Measurements from ENCODE around the gene PPIL6. TPM values are rescaled to one million over a fixed set of nuclear protein-coding genes. Genes with fewer than 3 reads are reported as not detected.
A peak's percentile ranks its signal among the peaks of the same experiment; 100 is the strongest.

Gene PPIL6
- total RNA-seq, 2 donors from 2014 or later = 6.9 to 9.1 TPM

DNA sequence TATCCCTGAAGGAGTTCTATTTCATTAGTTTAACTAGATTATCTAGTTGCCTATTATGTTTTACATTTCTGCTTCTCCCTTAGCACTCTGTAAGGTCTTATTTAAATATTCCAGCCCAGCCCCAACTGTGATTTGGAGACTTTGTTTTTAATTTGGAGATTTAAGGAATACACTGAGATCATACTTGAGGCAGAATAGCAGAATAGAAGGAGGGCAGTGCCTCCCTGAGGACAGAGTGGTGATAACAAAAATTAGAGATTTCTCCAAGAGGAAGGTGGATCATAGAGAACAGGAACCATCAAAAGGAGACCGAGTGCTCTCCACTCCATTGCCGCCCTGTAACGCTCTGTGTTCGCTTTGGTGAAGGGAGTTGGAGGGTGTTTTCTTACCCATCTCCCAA, 43.4 kb downstream of the PPIL6 start:
- Histone ChIP-seq H3K36me3 (no peaks in the 10 kb centered on the region), H3K27ac (no peak overlapping the region), H3K4me3 (no peak overlapping the region), H3K4me1 (no peaks in the 10 kb centered on the region), H3K9me3 (no peaks in the 10 kb centered on the region), H3K27me3 (no peaks in the 10 kb centered on the region)
- DNase-seq (ENCODE audit: low spot score) = no peak
- TF ChIP-seq, protein P1, sequence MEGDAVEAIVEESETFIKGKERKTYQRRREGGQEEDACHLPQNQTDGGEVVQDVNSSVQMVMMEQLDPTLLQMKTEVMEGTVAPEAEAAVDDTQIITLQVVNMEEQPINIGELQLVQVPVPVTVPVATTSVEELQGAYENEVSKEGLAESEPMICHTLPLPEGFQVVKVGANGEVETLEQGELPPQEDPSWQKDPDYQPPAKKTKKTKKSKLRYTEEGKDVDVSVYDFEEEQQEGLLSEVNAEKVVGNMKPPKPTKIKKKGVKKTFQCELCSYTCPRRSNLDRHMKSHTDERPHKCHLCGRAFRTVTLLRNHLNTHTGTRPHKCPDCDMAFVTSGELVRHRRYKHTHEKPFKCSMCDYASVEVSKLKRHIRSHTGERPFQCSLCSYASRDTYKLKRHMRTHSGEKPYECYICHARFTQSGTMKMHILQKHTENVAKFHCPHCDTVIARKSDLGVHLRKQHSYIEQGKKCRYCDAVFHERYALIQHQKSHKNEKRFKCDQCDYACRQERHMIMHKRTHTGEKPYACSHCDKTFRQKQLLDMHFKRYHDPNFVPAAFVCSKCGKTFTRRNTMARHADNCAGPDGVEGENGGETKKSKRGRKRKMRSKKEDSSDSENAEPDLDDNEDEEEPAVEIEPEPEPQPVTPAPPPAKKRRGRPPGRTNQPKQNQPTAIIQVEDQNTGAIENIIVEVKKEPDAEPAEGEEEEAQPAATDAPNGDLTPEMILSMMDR (IDR thresholded peaks at IDR 0.05) = peak in 1 of 2 donors; percentile 35

- DNase-seq (ENCODE audit: low spot score) = no peak
- Histone ChIP-seq H3K9me3 (no peaks in the 10 kb centered on the region), H3K4me3 (no peak overlapping the region), H3K27me3 (no peaks in the 10 kb centered on the region), H3K27ac (no peak overlapping the region), H3K36me3 (no peaks in the 10 kb centered on the region), H3K4me1 (no peaks in the 10 kb centered on the region)
- TF ChIP-seq, protein P1 (IDR thresholded peaks at IDR 0.05) = no peak
These were observed 44.2 kb downstream of the PPIL6 start for GRCh38 chr6:109396046-109396718.

- TF ChIP-seq, protein P1 (IDR thresholded peaks at IDR 0.05) = no peak
- H3K27ac ChIP-seq = no peak overlapping the region
These were observed 46.5 kb downstream of the PPIL6 start for GRCh38 chr6:109393886-109394281.

GRCh38 chr6:109393157-109393885, 47.1 kb downstream of the PPIL6 start:
- no peaks in the 10 kb centered on the region for H3K4me1 ChIP-seq
- H3K9me3 ChIP-seq = no peaks in the 10 kb centered on the region
- TF ChIP-seq, protein P1 (IDR thresholded peaks at IDR 0.05) = no peak
- no peaks in the 10 kb centered on the region for H3K36me3 ChIP-seq
- H3K4me3 ChIP-seq = no peak overlapping the region
- no peak overlapping the region for H3K27ac ChIP-seq
- DNase-seq (ENCODE audit: low spot score) = no peak
- no peaks in the 10 kb centered on the region for H3K27me3 ChIP-seq

More at GRCh38 chr6:109393886-109394281, 46.5 kb downstream of the PPIL6 start:
- Histone ChIP-seq H3K36me3 (no peaks in the 10 kb centered on the region), H3K27me3 (no peaks in the 10 kb centered on the region), H3K9me3 (no peaks in the 10 kb centered on the region), H3K4me3 (no peak overlapping the region), H3K4me1 (no peaks in the 10 kb centered on the region)
- DNase-seq (ENCODE audit: low spot score) = no peak

DNA sequence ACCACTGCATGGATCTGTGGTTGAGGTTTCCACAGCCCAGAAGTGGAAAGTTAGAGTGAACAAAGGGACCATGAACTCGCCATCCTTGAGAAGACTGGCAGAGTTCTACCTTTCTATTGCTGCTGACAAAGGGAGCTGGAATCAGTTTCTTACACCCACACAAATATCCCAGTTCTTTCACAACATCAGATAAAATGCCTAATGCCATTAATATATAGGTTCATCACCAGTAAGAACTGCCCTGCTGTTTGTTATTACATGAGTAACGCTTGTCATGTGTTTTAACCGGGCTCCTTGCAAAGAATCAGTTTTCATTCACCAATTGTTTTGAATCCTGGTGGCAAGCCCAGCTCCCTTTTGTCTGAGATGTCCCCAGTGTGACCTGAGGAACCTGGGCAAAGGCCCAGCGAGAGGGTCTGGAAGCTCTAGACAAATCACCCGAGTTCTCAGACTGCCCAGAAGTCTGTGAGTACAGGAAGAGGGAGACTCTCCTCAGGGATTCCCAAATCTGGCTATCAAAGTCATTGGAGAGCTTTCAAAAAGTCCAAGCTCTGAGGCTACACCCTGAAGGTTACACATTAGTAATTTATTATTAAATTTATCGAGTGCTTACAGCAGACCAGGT, 50.7 kb downstream of the PPIL6 start:
- TF ChIP-seq, protein P1 (IDR thresholded peaks at IDR 0.05) = no peak
- Histone ChIP-seq H3K36me3 (no peaks in the 10 kb centered on the region), H3K27me3 (no peaks in the 10 kb centered on the region), H3K9me3 (no peaks in the 10 kb centered on the region), H3K4me3 (no peak overlapping the region), H3K4me1 (peaks cover 0 to 2% of the 10 kb centered on the region in 2 donors), H3K27ac (no peak overlapping the region)
- no peak for DNase-seq (ENCODE audit: low spot score)
